ENCODE measurements around the gene PROM1. TPM values are rescaled to one million over a fixed set of nuclear protein-coding genes. Genes with fewer than 3 reads are reported as not detected.

PROM1 gene
- total and polyA plus RNA-seq, 12 donors, result 1.2 to 19.3 (median 3.4) TPM

- ATAC-seq, result peak in 1 of 8 donors; percentile 75
- WGBS, 2 donors, result 70 to 79% methylated on average over 6 of the region's 6 CpGs
- H3K4me1 ChIP-seq, result peaks cover 0 to 3% (median 0%) of the 10 kb centered on the region in 9 donors
Measured at GRCh38 chr4:15989424-15989823, 94.4 kb downstream of the PROM1 start.

GRCh38 chr4:15988222-15988621 lies 95.6 kb downstream of the PROM1 start:
- no peaks in the 10 kb centered on the region for H3K9me3 ChIP-seq
- H3K27me3 ChIP-seq, result no peaks in the 10 kb centered on the region
- 93 to 100% methylated on average over 1 of the region's 1 CpG for WGBS, 2 donors
- peaks cover 0 to 89% (median 0%) of the 10 kb centered on the region in 9 donors for H3K36me3 ChIP-seq
- H3K27ac ChIP-seq, result no peak overlapping the region
- DNase-seq (no peak), ATAC-seq (no peak)
- intact Hi-C loops (cut with DNase I), result no loop called here
- TF ChIP-seq CTCF (IDR thresholded peaks at IDR 0.05), result no peak
- H3K4me1 ChIP-seq, result peaks cover 0 to 3% (median 0%) of the 10 kb centered on the region in 9 donors
- no peak overlapping the region for H3K4me3 ChIP-seq

More at GRCh38 chr4:15989424-15989823, 94.4 kb downstream of the PROM1 start:
- Histone ChIP-seq H3K4me3 (no peak overlapping the region), H3K27ac (no peak overlapping the region), H3K36me3 (peaks cover 0 to 89% (median 0%) of the 10 kb centered on the region in 9 donors), H3K9me3 (no peaks in the 10 kb centered on the region), H3K27me3 (no peaks in the 10 kb centered on the region)
- TF ChIP-seq CTCF (IDR thresholded peaks at IDR 0.05), result no peak
- DNase-seq, result no peak
- intact Hi-C loops (cut with DNase I), result no loop called here

GRCh38 chr4:15986907-15987306 lies 96.9 kb downstream of the PROM1 start:
- H3K9me3 ChIP-seq, result no peaks in the 10 kb centered on the region
- ATAC-seq (no peak), DNase-seq (no peak)
- intact Hi-C loops (cut with DNase I), result no loop called here
- H3K4me3 ChIP-seq, result no peak overlapping the region
- peaks cover 0 to under 1% (median 0%) of the 10 kb centered on the region in 9 donors for H3K4me1 ChIP-seq
- TF ChIP-seq CTCF (IDR thresholded peaks at IDR 0.05), result no peak
- no peak overlapping the region for H3K27ac ChIP-seq
- 65 to 71% methylated on average over 5 of the region's 5 CpGs for WGBS, 2 donors
- peaks cover 0 to 89% (median 0%) of the 10 kb centered on the region in 9 donors for H3K36me3 ChIP-seq
- no peaks in the 10 kb centered on the region for H3K27me3 ChIP-seq

GRCh38 chr4:15983610-15984009 lies 100.2 kb downstream of the PROM1 start:
- no peak for TF ChIP-seq CTCF (IDR thresholded peaks at IDR 0.05)
- no peak for ATAC-seq
- H3K4me3 ChIP-seq, result no peak overlapping the region
- no peaks in the 10 kb centered on the region for H3K9me3 ChIP-seq
- H3K27me3 ChIP-seq, result no peaks in the 10 kb centered on the region
- 90 to 91% methylated on average over 2 of the region's 2 CpGs for WGBS, 2 donors
- intact Hi-C loops (cut with DNase I), result no loop called here
- H3K27ac ChIP-seq, result no peak overlapping the region
- H3K4me1 ChIP-seq, result no peaks in the 10 kb centered on the region
- H3K36me3 ChIP-seq, result peaks cover 0 to 79% (median 0%) of the 10 kb centered on the region in 9 donors
- no peak for DNase-seq

Data from heart right ventricle (tissue), 16 donors.